Lower lobe of right lung (tissue), 2 donors: Measurements from ENCODE around the gene MPRIP. TPM values are rescaled to one million over a fixed set of nuclear protein-coding genes. Genes with fewer than 3 reads are reported as not detected.

ENCODE experiments used
- ATAC-seq, 2 donors: fragments of 200-7000 bp; cut with Tn5 transposase; one replicate each; pipeline ENCODE4 v1.9.1; 2020 to 2022; ENCODE audit warnings: mild to moderate bottlenecking in 2 of 2, moderate library complexity in 2 of 2
- DNase-seq: peaks from one replicate; pipeline ENCODE4 v3.0.0-alpha.2; 2020
- H3K27ac ChIP-seq: fragments of 200-600 bp; one replicate; pipeline ENCODE4 v1.8.0; 2022
- H3K27me3 ChIP-seq: fragments of 200-600 bp; one replicate; pipeline ENCODE4 v1.8.0; 2022; ENCODE audit warnings: low read depth
- H3K36me3 ChIP-seq: fragments of 200-600 bp; one replicate; pipeline ENCODE4 v1.8.0; 2022; ENCODE audit warnings: mild to moderate bottlenecking
- H3K4me1 ChIP-seq: fragments of 200-600 bp; one replicate; pipeline ENCODE4 v1.8.0; 2022
- H3K4me3 ChIP-seq: fragments of 200-600 bp; one replicate; pipeline ENCODE4 v1.8.0; 2022; ENCODE audit warnings: mild to moderate bottlenecking
- H3K9me3 ChIP-seq: fragments of 200-600 bp; one replicate; pipeline ENCODE4 v1.8.0; 2022
- CTCF ChIP-seq: fragments of 200-600 bp; IDR thresholded peaks from one replicate; pipeline ENCODE4 v1.8.0; 2022; ENCODE audit warnings: antibody characterized with exemption, mild to moderate bottlenecking
- intact Hi-C: fragments of 100-400 bp; cut with DNase I; formaldehyde crosslinking; loops from one replicate; pipeline ENCODE4 v1.11.0; 2022
- total RNA-seq: library from RNA; stranded (reverse); fragmentation: NEBNext Ultra II Directional; extraction: Animal tissue kit (Norgen Biotek cat#: 25700); gene quantifications from one replicate; pipeline ENCODE4 v1.2.1, GENCODE V29; 2021
- donor health status: DM: no; HTN: yes; CAD: no; lungs with severe emphysema.

Gene MPRIP
- total RNA-seq, 1 donor from 2014 or later: 232 TPM

GRCh38 chr17:17143501-17143900 lies 101.2 kb downstream of the MPRIP start:
- H3K4me1 ChIP-seq: peaks cover 9% of the 10 kb centered on the region
- H3K36me3 ChIP-seq: peaks cover 100% of the 10 kb centered on the region
- no peak overlapping the region for H3K4me3 ChIP-seq
- no peaks in the 10 kb centered on the region for H3K9me3 ChIP-seq
- no peak overlapping the region for H3K27ac ChIP-seq
- TF ChIP-seq CTCF: no peak
- H3K27me3 ChIP-seq: no peaks in the 10 kb centered on the region
- intact Hi-C loops: no loop called here
- ATAC-seq: no peak
- DNase-seq: no peak

GRCh38 chr17:17144061-17144460 lies 101.8 kb downstream of the MPRIP start:
- DNase-seq (no peak), ATAC-seq (no peak)
- no peaks in the 10 kb centered on the region for H3K27me3 ChIP-seq
- H3K36me3 ChIP-seq: peaks cover 96% of the 10 kb centered on the region
- H3K4me1 ChIP-seq: peaks cover 9% of the 10 kb centered on the region
- H3K4me3 ChIP-seq: no peak overlapping the region
- no peak overlapping the region for H3K27ac ChIP-seq
- H3K9me3 ChIP-seq: no peaks in the 10 kb centered on the region
- intact Hi-C loops: no loop called here
- TF ChIP-seq CTCF: no peak

- DNase-seq: no peak
- TF ChIP-seq CTCF: no peak
- intact Hi-C loops: no loop called here
Measured at GRCh38 chr17:17144916-17145665, 102.8 kb downstream of the MPRIP start.

GRCh38 chr17:17146786-17147406 lies 104.6 kb downstream of the MPRIP start:
- intact Hi-C loops: no loop called here
- Histone ChIP-seq H3K9me3 (no peaks in the 10 kb centered on the region), H3K4me1 (peaks cover 10% of the 10 kb centered on the region), H3K36me3 (peaks cover 91% of the 10 kb centered on the region), H3K4me3 (no peak overlapping the region), H3K27ac (no peak overlapping the region), H3K27me3 (no peaks in the 10 kb centered on the region)
- DNase-seq (no peak), ATAC-seq (no peak)
- no peak for TF ChIP-seq CTCF

More at GRCh38 chr17:17144916-17145665, 102.8 kb downstream of the MPRIP start:
- Histone ChIP-seq H3K36me3 (peaks cover 91% of the 10 kb centered on the region), H3K4me3 (no peak overlapping the region), H3K4me1 (peaks cover 9% of the 10 kb centered on the region), H3K27me3 (no peaks in the 10 kb centered on the region), H3K9me3 (no peaks in the 10 kb centered on the region), H3K27ac (no peak overlapping the region)
- ATAC-seq: no peak

GRCh38 chr17:17147821-17148220 lies 105.6 kb downstream of the MPRIP start:
- H3K4me3 ChIP-seq: no peak overlapping the region
- H3K4me1 ChIP-seq: peaks cover 20% of the 10 kb centered on the region
- no peak for TF ChIP-seq CTCF
- H3K36me3 ChIP-seq: peaks cover 91% of the 10 kb centered on the region
- H3K27ac ChIP-seq: no peak overlapping the region
- no peaks in the 10 kb centered on the region for H3K27me3 ChIP-seq
- H3K9me3 ChIP-seq: no peaks in the 10 kb centered on the region
- intact Hi-C loops: no loop called here
- ATAC-seq (no peak), DNase-seq (no peak)
